RWPE2 (cell line): Measurements from ENCODE around the gene ARHGAP45.

Source experiments
- ATAC-seq: fragments of 200-7000 bp; cut with Tn5 transposase; 3 replicates; pipeline ENCODE4 v1.9.1; 2021; ENCODE audit warnings: low read depth
- DNase-seq: peaks from one replicate; pipeline ENCODE4 v3.0.0-alpha.2; 2020; ENCODE audit warnings: low spot score
- H3K27ac ChIP-seq: fragments of 450-650 bp; 2 replicates; pipeline ENCODE4 v1.5.1; 2017; ENCODE audit warnings: mild to moderate bottlenecking; ENCODE audit not compliant: poor library complexity, severe bottlenecking
- H3K27me3 ChIP-seq: fragments of 250-450 bp; sonication (Bioruptor Pico); 2 replicates; pipeline ENCODE4 v1.5.1; 2021; ENCODE audit warnings: mild to moderate bottlenecking, moderate library complexity; ENCODE audit not compliant: insufficient read depth, poor library complexity, severe bottlenecking
- H3K36me3 ChIP-seq: fragments of 250-450 bp; sonication (Bioruptor Pico); 2 replicates; pipeline ENCODE4 v1.5.1; 2020; ENCODE audit warnings: low read depth, mild to moderate bottlenecking, moderate library complexity
- H3K4me1 ChIP-seq: fragments of 250-450 bp; sonication (Bioruptor Pico); 2 replicates; pipeline ENCODE4 v1.5.1; 2021; ENCODE audit warnings: mild to moderate bottlenecking, moderate library complexity; ENCODE audit not compliant: insufficient read depth, poor library complexity, severe bottlenecking
- H3K4me3 ChIP-seq: fragments of 250-450 bp; sonication (Bioruptor Pico); 2 replicates; pipeline ENCODE4 v1.5.1; 2021; ENCODE audit warnings: mild to moderate bottlenecking, moderate library complexity; ENCODE audit not compliant: severe bottlenecking
- H3K9me3 ChIP-seq: fragments of 250-450 bp; sonication (Bioruptor Pico); 2 replicates; pipeline ENCODE4 v1.5.1; 2021; ENCODE audit warnings: mild to moderate bottlenecking, moderate library complexity; ENCODE audit not compliant: severe bottlenecking
- CTCF ChIP-seq: fragments of 450-650 bp; IDR thresholded peaks from one replicate; pipeline ENCODE4 v1.5.1; 2017; ENCODE audit warnings: mild to moderate bottlenecking, moderate library complexity; ENCODE audit not compliant: poor library complexity, severe bottlenecking

The ARHGAP45 gene

DNA sequence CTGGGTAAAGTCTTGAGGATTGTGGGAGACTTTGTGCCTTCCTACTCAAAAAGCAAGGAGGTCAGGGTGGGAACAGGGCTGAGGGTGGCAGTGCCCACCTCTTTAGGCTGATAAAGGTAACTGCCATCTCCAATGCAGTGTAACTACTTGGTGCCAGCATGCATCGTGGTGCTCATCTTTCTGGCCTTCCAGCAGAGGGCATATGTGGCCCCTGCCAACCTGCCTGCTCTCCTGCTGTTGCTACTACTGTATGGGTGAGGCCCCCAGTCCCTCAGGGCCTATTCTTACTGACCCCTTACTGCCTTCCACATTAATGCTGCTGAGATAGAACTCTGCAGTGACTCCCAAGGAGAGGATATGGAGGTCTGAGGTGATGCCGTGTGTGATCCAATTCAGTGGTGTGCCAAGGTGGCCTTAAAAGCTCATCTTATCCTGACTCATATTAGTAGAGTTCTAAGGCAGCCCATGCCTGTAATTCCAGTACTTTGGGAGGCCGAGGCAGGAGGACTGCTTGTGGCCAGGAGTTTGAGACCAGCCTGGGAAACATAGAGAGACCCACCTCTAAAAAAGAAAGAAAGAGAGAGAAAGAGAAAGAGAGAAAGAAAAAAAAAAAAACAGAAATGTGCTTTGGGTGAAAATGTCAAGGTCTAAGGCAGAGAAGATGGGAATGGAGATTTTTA lies 9.7 kb upstream of the ARHGAP45 start:
- TF ChIP-seq CTCF = no peak
- H3K27me3 ChIP-seq = no peaks in the 10 kb centered on the region
- no peaks in the 10 kb centered on the region; the same call in 1 of the 2 replicates for H3K36me3 ChIP-seq
- no peak overlapping the region for H3K4me3 ChIP-seq
- no peaks in the 10 kb centered on the region for H3K9me3 ChIP-seq
- no peak for ATAC-seq
- DNase-seq = no peak
- H3K4me1 ChIP-seq = no peaks in the 10 kb centered on the region
- H3K27ac ChIP-seq = no peak overlapping the region

DNA sequence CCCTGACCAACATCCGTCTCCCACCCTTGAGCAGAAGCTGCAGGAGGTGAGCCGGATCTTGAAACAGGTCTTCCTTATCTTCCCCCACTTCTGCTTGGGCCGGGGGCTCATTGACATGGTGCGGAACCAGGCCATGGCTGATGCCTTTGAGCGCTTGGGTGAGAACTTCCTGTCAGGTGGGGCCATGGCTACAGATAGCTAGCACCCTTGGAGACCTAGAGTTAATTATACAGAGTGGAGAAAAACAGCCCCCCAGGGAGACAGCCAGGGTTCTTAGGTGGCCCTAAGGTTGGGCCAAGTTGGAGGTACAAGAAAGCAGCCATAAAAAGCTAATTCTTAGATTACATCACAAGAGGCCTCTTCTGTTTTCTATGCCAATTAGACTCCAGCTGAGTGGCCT lies 8.9 kb upstream of the ARHGAP45 start:
- Histone ChIP-seq H3K36me3 (no peaks in the 10 kb centered on the region; the same call in 1 of the 2 replicates), H3K27ac (no peak overlapping the region), H3K4me3 (no peak overlapping the region), H3K9me3 (no peaks in the 10 kb centered on the region), H3K4me1 (no peaks in the 10 kb centered on the region), H3K27me3 (no peaks in the 10 kb centered on the region)
- TF ChIP-seq CTCF = no peak
- ATAC-seq = no peak
- no peak for DNase-seq

DNA sequence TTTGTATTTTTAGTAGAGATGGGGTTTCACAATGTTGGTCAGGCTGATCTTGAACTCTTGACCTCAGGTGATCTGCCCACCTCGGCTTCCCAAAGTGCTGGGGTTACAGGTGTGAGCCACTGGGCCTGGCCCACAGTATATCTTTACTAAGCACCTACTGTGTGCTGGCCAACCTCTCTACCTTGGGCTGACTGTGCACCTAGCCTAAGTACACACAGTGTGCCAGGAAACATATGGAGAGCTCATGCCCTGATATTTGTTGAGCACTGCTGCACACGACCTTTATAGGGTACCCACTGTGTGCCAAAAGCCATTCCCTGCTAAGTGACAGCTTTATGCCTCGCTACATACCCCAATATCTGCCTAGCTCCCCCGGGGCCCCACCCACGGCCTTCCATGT lies 6.3 kb upstream of the ARHGAP45 start:
- H3K4me3 ChIP-seq = no peak overlapping the region
- no peaks in the 10 kb centered on the region for H3K27me3 ChIP-seq
- H3K36me3 ChIP-seq = no peaks in the 10 kb centered on the region; the same call in 1 of the 2 replicates
- no peaks in the 10 kb centered on the region for H3K9me3 ChIP-seq
- peaks cover 7% of the 10 kb centered on the region for H3K4me1 ChIP-seq
- no peak for TF ChIP-seq CTCF
- no peak for ATAC-seq
- no peak overlapping the region for H3K27ac ChIP-seq
- DNase-seq = no peak

- H3K27me3 ChIP-seq = no peaks in the 10 kb centered on the region
- H3K4me1 ChIP-seq = peaks cover 17% of the 10 kb centered on the region
- no peaks in the 10 kb centered on the region for H3K9me3 ChIP-seq
- H3K4me3 ChIP-seq = no peak overlapping the region
- ATAC-seq = no peak
- no peaks in the 10 kb centered on the region; the same call in 1 of the 2 replicates for H3K36me3 ChIP-seq
- no peak overlapping the region for H3K27ac ChIP-seq
- no peak for DNase-seq
- no peak for TF ChIP-seq CTCF
These were observed 5.0 kb upstream of the ARHGAP45 start for GRCh38 chr19:1061987-1062386.

DNA sequence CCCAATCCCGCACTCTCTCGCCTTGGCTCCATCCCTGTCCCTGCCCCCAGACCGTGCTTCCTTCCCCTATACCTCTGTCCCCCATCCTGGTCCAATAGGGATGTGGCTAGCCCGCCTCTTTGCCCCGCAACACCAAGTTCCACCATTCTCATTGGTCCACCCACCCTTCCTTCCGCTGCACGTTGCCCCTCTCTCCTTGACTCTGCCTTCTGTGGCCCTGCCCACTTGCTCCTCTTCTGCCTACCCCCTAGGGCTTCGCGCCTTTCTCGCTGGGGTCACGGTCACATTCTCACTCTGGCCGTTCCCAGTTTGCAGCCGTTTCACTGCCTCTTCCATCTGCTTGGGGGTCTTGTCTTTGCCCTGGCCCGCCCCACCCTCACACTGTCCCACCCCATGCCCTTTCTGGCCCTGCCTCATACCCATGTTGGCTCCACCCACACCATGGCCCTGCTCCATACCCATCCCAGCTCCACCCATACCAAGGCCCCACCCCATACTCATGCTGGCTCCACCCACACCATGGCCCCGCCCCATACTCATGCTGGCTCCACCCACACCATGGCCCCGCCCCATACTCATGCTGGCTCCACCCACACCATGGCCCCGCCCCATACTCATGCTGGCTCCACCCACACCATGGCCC lies 4.5 kb upstream of the ARHGAP45 start:
- Histone ChIP-seq H3K4me1 (peaks cover 17% of the 10 kb centered on the region), H3K36me3 (no peaks in the 10 kb centered on the region; the same call in 1 of the 2 replicates), H3K9me3 (no peaks in the 10 kb centered on the region), H3K27me3 (no peaks in the 10 kb centered on the region), H3K4me3 (no peak overlapping the region), H3K27ac (no peak overlapping the region)
- DNase-seq (no peak), ATAC-seq (no peak)
- no peak for TF ChIP-seq CTCF
